Measurements from ENCODE around the gene SOX6.

DNA sequence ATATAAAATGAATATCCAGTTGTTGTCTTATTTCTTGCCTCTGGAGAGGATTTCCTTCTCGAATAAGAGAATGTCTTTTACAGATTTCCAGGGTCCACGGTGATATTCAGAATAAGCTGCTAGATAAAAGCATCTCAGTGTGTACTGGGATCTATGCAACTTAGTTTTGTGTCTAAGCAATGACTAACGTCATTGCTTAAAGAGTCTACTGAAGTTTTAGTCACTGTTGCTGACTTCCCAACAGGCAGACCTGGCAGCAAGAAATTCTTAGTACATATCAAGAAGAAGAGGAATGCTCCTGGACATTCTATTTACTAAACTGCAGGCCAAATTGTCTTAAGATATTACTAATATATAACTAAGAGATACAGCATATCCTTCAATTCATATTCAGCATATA, 70.3 kb downstream of the SOX6 start:
- TF ChIP-seq, protein P1, sequence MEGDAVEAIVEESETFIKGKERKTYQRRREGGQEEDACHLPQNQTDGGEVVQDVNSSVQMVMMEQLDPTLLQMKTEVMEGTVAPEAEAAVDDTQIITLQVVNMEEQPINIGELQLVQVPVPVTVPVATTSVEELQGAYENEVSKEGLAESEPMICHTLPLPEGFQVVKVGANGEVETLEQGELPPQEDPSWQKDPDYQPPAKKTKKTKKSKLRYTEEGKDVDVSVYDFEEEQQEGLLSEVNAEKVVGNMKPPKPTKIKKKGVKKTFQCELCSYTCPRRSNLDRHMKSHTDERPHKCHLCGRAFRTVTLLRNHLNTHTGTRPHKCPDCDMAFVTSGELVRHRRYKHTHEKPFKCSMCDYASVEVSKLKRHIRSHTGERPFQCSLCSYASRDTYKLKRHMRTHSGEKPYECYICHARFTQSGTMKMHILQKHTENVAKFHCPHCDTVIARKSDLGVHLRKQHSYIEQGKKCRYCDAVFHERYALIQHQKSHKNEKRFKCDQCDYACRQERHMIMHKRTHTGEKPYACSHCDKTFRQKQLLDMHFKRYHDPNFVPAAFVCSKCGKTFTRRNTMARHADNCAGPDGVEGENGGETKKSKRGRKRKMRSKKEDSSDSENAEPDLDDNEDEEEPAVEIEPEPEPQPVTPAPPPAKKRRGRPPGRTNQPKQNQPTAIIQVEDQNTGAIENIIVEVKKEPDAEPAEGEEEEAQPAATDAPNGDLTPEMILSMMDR (IDR thresholded peaks at IDR 0.05; ENCODE audit: extremely low read depth in 1 of 2, insufficient read depth in 1 of 2, low read depth in 1 of 2, low read length in 2 of 2): no peak
- TF ChIP-seq, protein P2, sequence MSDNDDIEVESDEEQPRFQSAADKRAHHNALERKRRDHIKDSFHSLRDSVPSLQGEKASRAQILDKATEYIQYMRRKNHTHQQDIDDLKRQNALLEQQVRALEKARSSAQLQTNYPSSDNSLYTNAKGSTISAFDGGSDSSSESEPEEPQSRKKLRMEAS (IDR thresholded peaks at IDR 0.05; ENCODE audit: insufficient read depth, insufficient read length): no peak
- no peak for TF ChIP-seq GATA2 (IDR thresholded peaks at IDR 0.05; ENCODE audit: insufficient read depth, insufficient read length, low read depth, low read length)
- TF ChIP-seq POLR2A (IDR thresholded peaks at IDR 0.05; ENCODE audit: low read depth, low read length): no peak
- no peak for TF ChIP-seq EZH2 (IDR thresholded peaks at IDR 0.05; ENCODE audit: borderline replicate concordance, low read depth, low read length, severe bottlenecking)
